ENCODE results near the gene PNPLA1.

Gene PNPLA1

DNA sequence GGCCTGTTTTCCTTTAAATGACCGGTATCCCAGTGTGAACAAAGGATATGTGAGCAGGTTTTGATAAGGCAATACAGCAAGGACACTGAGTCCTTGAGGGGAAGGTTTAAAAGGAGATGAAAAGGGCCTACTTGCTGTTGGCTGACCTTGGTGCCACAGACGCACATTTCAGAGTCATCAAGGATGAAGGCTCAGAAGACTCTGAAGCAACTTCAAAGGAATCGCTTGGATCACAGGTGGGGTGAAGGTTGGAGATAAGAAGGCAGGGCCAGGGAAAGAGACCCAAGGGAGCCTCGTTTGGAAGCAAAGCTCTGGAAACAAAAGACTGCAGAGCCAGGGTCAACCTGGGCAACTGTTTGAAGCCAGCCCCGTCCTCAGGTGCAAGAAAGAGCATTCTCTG lies 30.1 kb upstream of the PNPLA1 start:
- TF ChIP-seq GATA2 (IDR thresholded peaks at IDR 0.05; ENCODE audit: low read depth, low read length), result no peak
- no peak for TF ChIP-seq GATA3 (IDR thresholded peaks at IDR 0.05; ENCODE audit: low read depth, low read length)

DNA sequence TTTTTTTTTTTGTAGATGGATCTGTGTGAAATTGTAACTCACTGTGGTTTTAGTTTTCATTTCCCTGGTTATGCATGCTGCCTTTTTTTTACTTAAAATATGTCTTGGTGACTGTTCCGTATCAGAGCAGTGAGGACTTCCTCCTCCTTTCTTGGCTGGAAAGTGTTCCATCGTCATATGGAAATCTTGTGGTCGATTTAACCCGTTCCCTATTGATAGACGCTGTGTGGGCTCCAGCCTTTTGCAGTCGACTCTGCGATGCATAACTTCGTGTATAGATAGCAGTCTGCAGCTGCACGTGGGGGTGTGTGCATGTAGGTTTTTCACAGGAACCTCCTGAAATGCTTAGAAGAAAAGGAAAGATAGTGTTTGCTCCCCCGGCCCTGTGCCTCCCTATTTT lies 28.1 kb upstream of the PNPLA1 start:
- TF ChIP-seq GATA3 (IDR thresholded peaks at IDR 0.05; ENCODE audit: low read depth, low read length) (no peak), GATA2 (IDR thresholded peaks at IDR 0.05; ENCODE audit: low read depth, low read length) (no peak)

DNA sequence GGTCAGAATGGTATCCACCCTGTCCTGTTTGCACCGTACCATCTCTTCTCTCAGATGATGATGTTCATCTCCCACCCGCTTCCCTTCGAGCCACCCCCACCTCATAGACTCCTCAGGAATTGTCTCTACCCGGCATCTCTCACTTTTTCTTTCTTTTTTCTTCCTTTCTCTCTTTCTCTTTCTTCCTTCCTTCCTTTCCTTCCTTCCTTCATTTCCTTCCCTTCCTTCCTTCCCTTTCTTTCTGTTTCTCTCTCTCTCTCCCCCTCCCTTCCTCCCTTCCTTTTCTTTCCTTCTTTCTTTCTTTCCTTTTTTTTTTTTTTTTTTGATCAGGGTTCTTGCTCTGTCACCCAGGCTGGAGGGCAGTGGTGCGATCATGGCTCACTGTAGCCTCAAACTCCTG lies 27.7 kb upstream of the PNPLA1 start:
- no peak for TF ChIP-seq GATA3 (IDR thresholded peaks at IDR 0.05; ENCODE audit: low read depth, low read length)
- TF ChIP-seq GATA2 (IDR thresholded peaks at IDR 0.05; ENCODE audit: low read depth, low read length), result no peak

DNA sequence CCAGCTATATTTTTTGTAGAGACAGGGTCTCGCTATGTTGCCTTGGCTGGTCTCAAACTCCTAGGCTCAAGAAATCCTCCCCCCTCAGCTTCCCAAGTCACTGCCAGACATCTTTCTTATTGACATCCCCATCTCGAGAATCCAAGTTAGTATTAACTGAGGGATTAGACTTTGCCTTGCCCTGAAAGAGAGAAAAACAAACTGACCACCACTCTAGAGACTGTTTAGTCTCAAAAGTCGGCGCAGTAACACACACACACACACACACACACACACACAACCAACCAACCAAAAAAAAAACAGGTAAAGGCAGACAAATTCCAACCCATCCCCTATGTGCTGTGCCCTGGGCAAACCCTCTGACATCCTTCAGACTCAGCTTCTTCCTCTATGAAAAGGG lies 27.2 kb upstream of the PNPLA1 start:
- TF ChIP-seq GATA3 (IDR thresholded peaks at IDR 0.05; ENCODE audit: low read depth, low read length) (no peak), GATA2 (IDR thresholded peaks at IDR 0.05; ENCODE audit: low read depth, low read length) (no peak)

DNA sequence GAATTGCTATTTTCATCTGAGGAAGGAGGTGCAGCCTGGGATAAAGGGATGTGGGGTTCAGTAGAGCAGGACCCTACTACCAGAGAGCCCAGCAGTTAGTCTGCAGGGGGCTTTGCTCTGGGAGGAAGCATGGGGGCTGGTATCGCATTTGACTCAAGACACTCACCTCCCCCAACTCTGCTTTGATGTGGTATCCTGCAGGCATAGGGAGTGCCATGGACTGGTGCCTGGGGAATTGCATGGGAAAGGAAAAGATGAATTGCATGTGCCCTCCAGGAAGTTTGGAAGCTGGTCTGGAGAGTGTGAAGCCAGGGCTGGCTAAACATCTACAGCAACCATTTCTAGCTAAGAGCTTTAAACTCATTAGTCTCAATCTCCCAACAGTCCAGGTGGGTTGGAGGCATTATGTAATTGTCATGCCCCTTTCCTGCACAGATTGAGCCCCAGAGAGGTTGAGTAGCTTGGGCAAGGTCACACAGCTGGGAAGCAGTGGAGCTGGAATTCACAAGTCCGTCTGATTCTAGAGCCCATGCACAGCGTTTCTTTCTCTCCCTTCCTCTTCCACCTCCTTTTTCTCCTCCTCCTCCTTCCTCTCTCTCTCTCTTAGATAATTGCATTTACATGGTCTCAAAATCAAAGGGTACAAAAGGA lies 26.2 kb upstream of the PNPLA1 start:
- TF ChIP-seq GATA3 (IDR thresholded peaks at IDR 0.05; ENCODE audit: low read depth, low read length) (no peak), GATA2 (IDR thresholded peaks at IDR 0.05; ENCODE audit: low read depth, low read length) (no peak)

DNA sequence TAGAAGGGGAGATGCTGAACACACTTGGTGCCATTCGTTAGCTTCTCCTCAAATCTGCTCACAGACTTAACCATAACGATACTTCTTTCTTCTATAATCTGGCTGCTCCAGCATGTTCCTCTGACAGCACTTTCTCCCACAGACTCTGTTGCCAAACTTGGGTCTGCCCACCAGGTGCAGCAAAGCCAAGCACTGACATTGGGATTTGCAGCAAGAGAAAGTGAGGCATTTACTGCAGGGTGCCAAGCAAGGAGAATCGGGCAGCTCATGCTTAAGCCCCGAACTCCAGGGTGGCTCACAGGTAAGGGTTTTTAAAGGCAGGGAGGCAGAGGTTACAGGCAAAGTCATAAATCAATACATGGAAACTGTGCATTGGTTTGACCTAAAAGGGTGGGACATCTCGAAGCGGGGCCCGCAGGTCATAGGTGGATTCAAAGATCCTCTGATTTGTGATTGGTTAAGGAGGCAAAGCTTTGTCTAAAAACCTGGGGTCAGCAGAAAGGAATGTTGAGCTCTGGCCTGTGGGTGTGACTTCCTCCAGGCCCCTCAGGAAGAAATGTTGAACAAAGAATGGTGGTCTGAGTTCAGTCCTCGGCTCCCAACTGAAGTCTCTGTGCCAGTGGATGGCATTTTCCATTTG lies 25.1 kb upstream of the PNPLA1 start:
- TF ChIP-seq GATA3 (IDR thresholded peaks at IDR 0.05; ENCODE audit: low read depth, low read length) (no peak), GATA2 (IDR thresholded peaks at IDR 0.05; ENCODE audit: low read depth, low read length) (no peak)

DNA sequence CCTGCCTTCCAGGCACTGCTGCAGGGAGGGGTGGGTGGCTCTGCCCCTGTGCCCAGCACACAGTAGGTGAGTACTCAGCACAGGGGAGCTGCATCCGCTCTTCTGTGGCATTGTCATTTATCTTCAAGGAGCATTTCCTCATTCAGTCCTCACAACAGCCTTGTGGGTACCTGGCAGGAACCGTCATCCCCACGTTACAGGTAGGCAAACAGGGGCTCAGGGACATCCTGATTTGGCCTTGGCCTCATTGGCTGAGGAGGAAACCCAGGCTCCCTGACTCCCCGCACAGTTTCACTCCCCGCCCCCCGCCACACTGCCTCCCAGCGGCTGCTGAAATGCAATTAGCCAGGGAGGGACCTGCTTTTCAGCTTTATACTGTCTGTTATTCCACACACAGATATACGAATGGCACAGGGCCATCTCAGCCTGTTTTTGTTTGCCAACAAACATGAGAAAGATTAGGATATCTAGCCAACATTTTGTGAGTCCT lies 24.2 kb upstream of the PNPLA1 start:
- no peak for TF ChIP-seq GATA3 (IDR thresholded peaks at IDR 0.05; ENCODE audit: low read depth, low read length)
- TF ChIP-seq GATA2 (IDR thresholded peaks at IDR 0.05; ENCODE audit: low read depth, low read length), result no peak

DNA sequence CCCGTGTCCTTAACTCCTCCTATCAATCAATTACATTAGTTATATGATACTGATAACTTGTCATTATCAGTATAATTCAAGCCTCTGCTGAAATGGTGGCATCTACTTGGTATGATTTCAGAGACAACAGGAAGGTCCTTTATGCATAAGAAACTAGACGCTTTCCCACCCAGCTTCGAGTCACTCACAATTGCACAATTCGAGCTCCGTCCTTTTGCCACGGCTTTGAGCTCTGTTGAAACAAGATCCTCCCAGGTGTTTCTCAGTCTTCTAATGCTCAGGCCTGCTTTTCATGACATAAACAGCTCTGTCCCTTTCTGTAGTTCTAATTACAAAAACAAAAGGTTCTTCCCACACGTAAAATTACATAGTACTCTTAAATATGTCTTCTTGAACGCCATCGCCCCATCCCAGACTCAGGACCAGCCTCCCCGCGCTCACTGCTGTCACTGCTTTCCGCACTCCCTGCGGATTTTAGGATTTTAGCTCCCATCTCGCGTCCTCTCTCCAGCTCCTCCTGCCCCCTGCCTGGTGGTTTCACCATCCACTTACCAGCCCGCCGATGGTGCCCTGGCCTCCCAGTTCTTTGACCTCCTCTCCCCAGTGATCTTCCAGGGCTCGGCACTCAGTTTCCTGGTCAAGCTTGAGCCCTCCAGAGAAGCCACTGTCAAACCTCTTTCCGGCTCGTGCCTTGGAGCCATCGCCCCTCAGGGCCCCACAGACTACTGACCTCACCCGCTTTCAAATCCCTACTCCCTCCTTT lies 23.2 kb upstream of the PNPLA1 start:
- no peak for TF ChIP-seq GATA3 (IDR thresholded peaks at IDR 0.05; ENCODE audit: low read depth, low read length)
- no peak for TF ChIP-seq GATA2 (IDR thresholded peaks at IDR 0.05; ENCODE audit: low read depth, low read length)

DNA sequence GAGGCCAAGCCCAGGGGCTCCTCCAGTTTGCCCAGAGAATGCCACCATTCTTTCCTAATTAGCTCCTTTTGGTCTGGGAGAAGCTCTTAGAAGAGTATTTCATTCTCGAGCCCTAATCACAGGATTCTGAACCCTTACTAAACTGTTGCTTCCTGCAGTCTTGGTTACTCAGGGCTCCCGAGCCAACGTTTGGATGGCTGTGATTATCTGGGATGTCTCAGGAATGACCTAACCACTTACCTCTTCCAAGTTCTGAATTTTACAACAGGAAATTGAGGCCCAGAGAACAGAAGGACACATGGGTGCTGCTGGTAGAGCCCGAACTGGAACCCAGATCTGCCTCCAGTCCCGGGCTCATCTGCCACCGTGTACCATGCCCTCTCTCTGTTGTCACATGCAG lies 22.2 kb upstream of the PNPLA1 start:
- TF ChIP-seq GATA2 (IDR thresholded peaks at IDR 0.05; ENCODE audit: low read depth, low read length) (no peak), GATA3 (IDR thresholded peaks at IDR 0.05; ENCODE audit: low read depth, low read length) (no peak)

DNA sequence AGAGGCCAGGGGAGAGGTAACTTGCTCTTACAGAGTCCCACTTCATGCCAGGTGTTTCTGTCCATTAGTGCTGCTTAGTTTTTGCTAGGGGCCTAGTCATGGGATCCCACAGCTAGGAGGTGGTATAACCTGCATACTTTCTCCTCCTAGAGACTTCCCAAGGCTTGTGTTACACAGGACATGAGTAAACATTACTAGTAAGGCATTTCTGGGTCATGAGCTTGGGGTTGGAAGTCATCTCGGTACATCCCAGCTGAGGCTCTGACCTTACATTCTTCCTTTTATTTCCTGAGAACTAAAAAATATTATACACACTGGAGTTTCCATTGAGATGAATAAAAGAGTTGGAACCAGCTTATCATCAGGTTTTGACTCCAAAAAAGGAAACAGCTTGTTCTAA lies 20.9 kb upstream of the PNPLA1 start:
- TF ChIP-seq GATA3 (IDR thresholded peaks at IDR 0.05; ENCODE audit: low read depth, low read length), result no peak
- TF ChIP-seq GATA2 (IDR thresholded peaks at IDR 0.05; ENCODE audit: low read depth, low read length), result no peak

DNA sequence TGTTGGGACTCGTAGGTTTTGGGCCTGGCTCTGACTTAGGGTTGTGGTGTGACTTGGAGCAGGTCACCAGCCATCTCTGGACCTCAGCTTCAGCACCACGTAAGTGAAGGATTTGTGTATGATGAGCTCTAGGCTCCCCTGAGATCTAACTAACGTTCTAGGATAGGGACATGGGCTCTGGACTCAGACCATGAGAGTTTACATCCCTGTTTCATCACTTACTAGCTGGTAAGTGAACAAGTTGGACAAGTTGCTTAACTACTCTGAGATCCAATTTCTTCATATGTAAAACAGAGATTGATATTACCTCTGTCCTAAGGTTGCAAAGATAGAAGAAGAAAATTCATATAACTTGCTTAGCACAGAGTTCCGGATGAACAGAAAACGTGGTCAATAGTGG lies 20.3 kb upstream of the PNPLA1 start:
- TF ChIP-seq GATA2 (IDR thresholded peaks at IDR 0.05; ENCODE audit: low read depth, low read length) (no peak), GATA3 (IDR thresholded peaks at IDR 0.05; ENCODE audit: low read depth, low read length) (no peak)

DNA sequence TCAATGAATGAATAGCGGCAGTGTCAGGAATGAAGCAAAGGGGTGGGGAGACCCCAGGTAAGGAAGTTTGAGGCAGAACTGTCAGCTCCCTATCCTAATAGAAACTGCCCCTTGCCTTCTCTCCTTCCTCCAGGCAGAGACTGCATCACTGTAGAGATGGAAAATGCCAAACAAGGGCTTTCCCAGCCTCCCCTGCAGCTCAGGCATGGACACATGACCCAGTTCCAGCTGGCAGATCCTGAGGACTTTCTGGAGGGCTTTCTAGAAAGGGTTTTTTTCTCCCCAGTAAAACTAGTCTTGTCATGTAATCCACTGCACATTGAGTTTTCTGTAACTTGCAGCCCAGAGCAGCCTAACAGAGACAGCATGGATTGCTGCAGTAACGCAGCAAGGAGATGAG lies 17.9 kb upstream of the PNPLA1 start:
- no peak for TF ChIP-seq GATA2 (IDR thresholded peaks at IDR 0.05; ENCODE audit: low read depth, low read length)
- TF ChIP-seq GATA3 (IDR thresholded peaks at IDR 0.05; ENCODE audit: low read depth, low read length), result no peak

DNA sequence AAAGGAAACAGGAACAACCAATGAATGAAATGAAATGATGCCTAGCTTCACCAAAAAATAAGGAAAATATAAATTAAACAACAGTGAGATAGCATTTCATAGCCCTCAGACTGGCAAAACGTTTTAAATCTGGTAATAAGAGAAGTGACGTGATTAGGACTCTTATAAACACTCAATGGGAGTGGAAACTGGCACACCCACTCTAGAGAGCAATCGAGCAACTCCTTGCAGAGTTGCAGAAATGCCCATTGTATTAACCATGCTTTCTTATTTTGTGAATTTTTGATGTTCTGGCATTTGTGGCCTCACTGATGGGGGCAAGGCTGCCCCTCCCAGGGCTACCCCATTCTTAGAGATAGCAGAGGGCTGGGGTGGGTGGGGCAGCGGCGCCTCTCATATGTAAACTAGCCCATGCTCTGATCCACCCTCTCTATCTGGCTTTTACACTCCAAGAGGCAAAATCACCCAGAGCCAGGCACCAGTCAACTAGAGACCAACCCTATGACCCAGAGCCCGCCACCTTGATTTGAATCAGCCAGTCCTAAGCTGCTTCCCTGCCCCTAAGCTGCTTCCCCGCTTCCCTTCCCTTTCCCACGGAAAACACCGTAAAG lies 6.4 kb upstream of the PNPLA1 start:
- TF ChIP-seq GATA3 (IDR thresholded peaks at IDR 0.05; ENCODE audit: low read depth, low read length), result no peak
- TF ChIP-seq GATA2 (IDR thresholded peaks at IDR 0.05; ENCODE audit: low read depth, low read length), result no peak

DNA sequence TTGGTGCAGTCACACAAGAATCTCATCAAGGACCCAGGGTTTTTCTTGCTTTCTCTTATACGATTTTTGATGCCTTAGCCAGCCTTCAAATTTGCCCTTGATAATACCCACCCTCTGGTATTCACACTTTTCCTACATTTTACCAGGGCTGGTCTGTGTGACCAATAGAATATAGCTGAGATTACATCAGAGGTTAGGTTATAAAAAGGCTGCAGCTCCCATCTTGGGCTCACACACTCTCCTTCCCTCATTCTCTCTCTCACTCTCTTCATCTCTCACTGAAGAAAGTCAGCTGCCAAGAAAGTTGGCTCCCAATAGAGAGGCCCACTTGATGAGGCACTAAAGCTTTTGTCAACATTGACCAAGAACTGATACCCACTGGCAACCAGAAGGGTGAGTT lies 4.1 kb upstream of the PNPLA1 start:
- TF ChIP-seq GATA2 (IDR thresholded peaks at IDR 0.05; ENCODE audit: low read depth, low read length) (no peak), GATA3 (IDR thresholded peaks at IDR 0.05; ENCODE audit: low read depth, low read length) (no peak)

All from SH-SY5Y (cell line).